OCI-LY7 (cell line): ENCODE data around the gene ZEB1.

ENCODE experiments used
- EZH2phosphoT487 ChIP-seq: fragments of 200-600 bp; sonication (generic); IDR thresholded peaks from 2 replicates; pipeline ENCODE4 v1.6.1; 2018; ENCODE audit warnings: low read depth, borderline replicate concordance, mild to moderate bottlenecking, mixed run types, antibody characterized with exemption, low read length, moderate library complexity, mixed read lengths
- TF ChIP-seq, protein P1 (sequence below): fragments of 200-600 bp; sonication (generic); conservative IDR thresholded peaks from 2 replicates; pipeline ENCODE4 v1.5.1; 2014; ENCODE audit warnings: mild to moderate bottlenecking, antibody characterized with exemption, low read length, moderate library complexity, mixed read lengths

DNA sequence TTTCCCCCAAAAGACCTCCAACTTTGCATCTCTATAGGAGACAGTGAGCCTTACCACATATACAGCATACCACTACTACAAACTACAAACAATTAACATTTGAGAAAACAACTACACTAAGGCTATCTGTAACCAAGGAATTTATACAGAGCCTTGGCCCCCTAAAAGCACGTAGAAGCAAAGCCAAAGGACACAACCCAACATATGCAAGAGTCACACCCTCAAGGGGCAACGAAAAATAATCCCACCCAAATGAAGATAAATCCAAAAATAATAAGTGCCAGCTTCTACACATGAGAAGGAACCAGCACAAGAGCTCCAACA, 149.5 kb downstream of the ZEB1 start:
- TF ChIP-seq EZH2phosphoT487: no peak
- TF ChIP-seq, protein P1, sequence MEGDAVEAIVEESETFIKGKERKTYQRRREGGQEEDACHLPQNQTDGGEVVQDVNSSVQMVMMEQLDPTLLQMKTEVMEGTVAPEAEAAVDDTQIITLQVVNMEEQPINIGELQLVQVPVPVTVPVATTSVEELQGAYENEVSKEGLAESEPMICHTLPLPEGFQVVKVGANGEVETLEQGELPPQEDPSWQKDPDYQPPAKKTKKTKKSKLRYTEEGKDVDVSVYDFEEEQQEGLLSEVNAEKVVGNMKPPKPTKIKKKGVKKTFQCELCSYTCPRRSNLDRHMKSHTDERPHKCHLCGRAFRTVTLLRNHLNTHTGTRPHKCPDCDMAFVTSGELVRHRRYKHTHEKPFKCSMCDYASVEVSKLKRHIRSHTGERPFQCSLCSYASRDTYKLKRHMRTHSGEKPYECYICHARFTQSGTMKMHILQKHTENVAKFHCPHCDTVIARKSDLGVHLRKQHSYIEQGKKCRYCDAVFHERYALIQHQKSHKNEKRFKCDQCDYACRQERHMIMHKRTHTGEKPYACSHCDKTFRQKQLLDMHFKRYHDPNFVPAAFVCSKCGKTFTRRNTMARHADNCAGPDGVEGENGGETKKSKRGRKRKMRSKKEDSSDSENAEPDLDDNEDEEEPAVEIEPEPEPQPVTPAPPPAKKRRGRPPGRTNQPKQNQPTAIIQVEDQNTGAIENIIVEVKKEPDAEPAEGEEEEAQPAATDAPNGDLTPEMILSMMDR: no peak
